ENCODE data around the gene IL37.

The IL37 gene, protein sequence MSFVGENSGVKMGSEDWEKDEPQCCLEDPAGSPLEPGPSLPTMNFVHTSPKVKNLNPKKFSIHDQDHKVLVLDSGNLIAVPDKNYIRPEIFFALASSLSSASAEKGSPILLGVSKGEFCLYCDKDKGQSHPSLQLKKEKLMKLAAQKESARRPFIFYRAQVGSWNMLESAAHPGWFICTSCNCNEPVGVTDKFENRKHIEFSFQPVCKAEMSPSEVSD

DNA sequence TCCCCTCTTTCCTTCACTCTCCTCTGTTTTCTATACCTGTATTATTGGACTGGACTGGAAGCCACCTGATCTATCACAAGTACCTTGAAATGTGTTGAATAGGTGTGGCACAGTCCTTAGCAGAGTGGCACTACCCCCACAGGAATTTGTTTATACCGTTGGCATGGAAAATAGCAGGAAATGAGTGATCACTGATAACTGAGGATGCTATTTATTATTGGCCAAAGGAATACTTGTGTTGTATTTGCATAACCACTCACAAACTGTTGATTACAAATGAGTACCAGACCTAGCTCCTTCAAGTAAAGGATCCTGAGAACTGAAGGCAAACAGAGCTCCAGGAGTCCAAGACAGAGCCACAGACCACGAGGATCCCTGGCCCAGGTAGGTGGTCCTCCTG lies at the start of gene IL37:
Gene IL37, plus strand, starts transcription at position 301 of the 400 bp plus-strand sequence. CDS start 1,848 bp downstream, outside the sequence.
- DNase-seq (ENCODE audit: low read depth in 3 of 3, low spot score in 1 of 3): no peak

DNA sequence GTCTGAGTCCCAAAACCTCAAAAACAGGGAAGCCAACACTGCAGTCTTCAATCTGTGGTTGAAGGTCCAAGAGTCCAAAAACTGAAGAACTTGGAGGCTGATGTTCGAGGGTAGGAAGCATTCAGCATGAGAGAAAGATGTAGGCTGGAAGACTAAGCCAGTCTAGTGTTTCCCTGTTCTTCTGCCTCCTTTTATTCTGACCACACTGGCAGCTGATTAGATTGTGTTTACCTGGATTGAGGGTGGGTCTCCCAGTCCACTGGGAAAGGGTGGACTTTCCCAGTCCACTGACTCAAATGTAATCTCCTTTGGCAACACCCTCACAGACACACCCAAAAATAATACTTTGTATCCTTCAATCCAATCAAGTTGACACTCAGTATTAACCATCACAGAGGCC lies 46.9 kb upstream of the IL37 start:
- no peak for DNase-seq (ENCODE audit: low read depth in 3 of 3, low spot score in 1 of 3)

DNA sequence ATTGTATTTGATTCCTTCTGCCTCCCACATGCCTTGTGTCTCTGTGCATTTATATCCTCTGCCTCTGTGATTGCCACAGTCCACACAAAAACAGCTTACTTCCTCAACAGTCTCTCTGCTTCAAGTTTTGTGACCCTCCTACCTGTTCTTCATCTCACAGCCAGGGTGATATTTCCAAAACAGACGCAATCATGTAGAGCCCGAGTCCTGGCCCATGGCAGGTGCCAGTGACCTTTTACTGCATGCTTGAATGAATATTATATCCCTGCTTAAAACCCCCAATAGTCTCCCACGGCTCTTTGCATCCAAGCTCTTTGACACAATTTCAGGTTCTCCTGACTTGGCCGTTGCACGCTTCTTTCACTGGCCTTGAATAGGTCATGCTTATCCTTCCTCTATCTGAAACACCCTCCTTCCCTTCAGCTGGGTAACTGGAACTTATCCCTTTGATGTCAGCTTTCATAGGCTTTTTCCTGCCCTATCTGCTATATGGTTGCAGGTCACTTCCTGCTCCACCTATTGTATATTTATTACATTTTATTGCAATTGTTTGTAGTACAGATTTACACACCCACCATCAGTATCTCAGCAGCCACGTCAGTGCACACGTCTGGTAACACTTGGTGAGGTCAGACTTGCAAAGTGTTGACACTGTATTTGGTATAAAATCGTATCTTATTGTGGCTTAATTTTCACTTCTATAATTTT lies 44.7 kb upstream of the IL37 start:
- DNase-seq (ENCODE audit: low read depth in 3 of 3, low spot score in 1 of 3): no peak

DNA sequence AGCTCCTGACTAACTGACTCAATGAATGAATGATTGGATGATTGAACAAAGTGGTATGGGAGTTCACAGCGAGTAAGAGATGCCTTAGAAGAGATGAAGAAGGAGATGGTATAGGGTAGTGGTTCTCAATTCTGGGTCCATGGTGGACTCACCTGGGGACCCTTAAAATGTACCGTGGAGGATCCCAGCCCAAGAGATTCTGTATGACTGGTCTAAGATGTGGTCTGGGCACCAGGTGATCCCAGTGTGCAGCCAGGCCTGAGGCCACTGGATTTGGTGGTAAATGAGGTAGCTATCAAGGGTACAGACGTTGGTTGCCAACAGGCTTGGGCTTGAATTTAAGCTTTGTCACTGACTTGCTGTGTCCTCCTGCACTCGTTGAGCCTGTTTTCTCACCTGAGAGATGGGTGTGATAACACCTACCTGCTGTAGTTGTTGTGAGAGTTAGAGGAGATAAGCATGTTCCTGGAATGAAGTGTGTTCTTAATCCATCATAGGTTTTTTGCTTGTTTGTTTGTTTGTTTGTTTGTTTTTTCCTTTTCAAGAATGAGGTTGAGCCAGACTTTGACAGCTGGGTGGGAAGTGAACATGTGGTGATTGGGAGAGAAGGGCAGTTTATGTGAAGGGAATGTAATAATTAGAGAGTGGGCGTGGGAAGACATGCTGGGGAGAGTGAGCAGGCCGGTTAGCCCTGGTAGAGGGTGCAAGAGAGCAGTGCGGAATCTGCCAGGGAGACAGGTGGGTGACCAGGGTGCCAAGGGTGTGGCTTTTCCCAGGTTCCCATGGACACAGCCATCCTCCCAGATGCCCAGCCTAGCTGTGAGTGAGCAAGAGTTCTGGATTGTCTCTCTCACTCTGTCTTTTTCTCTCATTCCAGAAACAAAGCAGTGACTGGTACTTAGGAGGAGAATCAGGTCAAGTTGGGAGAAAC lies 43.0 kb upstream of the IL37 start:
- no peak for DNase-seq (ENCODE audit: low read depth in 3 of 3, low spot score in 1 of 3)

DNA sequence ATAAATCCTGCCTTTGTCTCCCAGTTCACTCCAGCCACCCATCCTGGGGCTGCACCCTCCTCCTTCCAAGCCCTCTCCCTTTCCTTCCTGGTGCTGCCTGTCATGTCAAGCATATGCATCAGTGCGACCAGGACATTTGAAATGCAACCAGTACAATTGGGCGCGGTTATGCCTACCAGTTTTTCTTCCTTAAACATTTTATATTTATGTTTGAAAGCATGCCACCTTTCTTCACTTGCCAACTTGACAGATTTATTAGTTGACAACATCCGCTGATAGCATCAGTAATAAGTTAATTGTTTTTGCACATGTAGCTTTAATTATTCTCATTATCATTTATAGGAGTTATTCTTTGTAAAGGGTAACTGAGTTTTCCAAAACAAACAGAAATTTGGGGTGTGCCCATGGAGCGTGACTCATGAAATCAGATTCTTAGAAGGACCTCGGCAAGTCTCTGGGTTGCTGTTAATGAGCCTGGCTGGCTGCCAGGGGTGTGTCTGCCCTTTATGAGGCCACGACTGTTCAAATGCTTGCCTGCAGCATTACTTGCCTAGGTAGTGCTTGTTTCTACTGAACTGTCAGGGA lies 41.6 kb upstream of the IL37 start:
- no peak for DNase-seq (ENCODE audit: low read depth in 3 of 3, low spot score in 1 of 3)

DNA sequence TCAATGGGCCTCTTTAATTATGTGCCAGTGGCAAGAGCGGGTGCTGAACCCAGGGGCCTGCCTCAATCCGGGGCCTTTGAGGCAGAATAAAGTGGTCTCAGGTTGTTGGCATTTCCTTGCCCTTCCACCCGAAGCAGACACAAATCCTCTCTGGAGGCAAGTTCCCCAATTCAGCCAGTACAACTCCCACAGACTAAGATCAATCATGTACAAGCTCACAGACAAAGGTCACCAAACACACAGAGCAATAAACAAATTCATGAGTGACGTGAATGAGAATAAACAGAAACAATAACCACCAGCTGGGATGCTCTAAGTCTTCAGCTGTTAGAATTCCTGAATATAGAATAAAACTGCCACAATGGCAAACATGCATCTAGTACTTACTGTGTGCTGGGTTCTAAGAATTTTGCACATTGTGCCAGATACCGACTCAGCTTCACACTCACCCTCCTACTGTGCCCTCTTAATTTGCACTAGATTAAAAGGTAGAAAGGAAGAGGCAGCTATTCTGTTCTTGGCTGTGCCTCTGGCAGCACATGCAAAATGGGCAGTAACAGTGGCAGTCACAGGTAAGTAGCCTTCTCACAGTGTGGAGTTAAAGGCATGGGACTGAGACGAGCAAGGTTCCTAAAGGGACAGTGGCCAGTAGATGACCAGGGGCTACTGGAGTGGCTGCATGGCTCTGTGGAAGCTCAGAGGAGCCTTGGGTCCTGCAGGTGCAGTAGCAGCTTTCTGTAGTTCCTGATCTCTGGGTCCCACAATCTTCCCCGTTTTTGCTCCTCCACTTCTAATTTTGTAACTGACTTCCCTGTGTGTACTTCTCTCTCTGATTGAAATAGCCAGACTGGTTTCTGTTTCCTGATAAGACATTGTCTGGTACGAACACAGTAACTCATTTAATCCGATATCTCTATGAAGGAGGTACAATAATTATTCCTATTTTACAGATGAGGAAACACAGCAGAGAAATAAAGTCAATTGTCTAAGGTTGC lies 39.8 kb upstream of the IL37 start:
- no peak for DNase-seq (ENCODE audit: low read depth in 3 of 3, low spot score in 1 of 3)

DNA sequence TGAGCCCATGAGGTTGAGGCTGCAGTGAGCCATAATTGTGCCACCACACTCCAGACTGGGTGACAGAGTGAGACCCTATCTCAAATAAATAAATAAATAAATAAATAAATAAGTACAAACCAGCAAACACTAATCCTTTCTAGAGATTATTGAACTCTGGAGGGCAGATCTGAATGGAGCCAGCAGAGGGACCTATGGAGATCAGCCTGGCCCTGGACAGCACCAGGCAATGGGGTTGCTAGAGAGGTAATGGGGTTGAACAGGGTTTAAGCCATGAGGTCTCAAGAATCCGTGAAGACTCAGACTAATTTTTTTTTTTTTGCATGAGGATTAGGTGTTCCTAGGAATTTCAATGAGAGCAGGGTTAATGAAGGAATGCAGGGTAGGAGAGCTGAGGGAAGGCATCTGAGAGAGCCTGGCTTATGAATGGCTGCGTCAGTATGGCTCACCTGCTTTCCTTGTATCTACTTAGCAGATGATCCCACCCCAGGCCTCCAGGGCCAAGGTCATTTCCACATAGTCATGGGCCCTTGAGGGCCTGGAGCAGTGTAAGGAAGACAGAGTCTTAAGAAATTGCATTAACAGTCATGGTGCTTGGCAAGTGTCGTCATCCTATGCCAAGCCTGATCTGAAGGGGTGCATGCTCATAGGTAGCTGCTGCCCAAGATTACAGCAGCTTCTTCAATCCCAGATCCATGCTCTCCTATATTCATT lies 34.6 kb upstream of the IL37 start:
- no peak for DNase-seq (ENCODE audit: low read depth in 3 of 3, low spot score in 1 of 3)

DNA sequence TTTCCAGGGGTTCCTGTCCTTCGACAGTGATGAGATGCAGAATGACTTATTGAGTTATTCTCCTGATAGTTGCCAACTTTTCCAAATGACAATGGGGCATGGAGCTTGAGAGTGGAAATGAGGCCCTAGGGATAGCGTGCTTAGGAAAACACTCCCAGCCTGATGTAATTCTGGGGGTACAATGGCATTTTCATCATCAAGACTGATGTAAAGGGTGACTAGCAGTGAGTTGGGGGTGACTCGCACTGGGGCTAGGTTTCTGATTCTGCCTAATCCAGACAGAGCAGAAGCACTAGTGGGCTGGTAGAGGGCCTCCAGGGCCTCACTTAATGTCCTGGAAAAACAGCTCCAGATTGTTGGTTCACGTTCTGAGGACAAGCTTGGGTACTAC lies 34.0 kb upstream of the IL37 start:
- DNase-seq (ENCODE audit: low read depth in 3 of 3, low spot score in 1 of 3): no peak

DNA sequence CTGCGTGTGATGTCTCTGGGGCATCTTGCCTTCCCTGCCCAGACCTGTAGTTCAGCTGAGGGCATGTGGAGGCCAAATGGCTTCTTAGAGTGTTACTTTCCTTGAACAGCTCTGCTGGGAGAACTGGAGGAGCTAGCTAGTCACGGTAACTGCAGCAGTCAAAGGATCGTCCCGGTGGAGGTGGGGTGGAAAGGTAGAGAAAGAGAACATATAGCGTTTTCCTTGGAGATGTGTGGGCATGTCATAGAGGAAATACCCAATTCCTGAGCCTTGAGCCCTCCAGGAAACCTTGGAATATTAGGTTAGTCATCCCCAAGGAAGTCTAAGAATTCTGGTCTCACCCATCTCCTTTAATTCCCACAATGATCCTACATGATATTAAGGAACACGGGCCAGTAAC lies 33.5 kb upstream of the IL37 start:
- DNase-seq (ENCODE audit: low read depth in 3 of 3, low spot score in 1 of 3): no peak

DNA sequence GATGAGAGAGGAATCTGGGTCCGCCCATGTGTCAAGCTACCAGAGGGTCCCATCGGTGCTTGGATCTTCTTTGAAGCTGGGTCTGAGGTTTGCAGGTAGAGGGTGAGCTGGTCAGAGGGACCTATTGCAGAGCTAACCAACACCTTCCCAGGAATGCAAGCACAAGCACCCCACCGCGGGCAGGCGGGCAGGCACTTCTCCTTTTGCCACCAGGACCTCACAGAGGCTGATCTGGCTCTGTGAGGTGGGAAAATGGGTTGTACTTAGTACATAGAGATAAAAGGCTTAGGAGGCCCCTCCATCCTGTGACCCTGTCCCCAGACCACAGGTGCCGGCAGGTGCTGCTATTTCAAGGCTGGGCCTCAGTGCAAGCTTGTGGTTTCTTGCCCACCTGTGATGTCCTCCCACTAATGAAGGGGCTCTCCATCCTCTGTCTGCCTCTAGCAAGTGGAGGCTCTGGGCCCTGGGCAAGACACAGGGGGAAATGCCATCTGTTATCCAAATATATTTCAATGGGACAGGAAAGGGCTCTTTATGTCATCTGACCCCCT lies 31.4 kb upstream of the IL37 start:
- no peak for DNase-seq (ENCODE audit: low read depth in 3 of 3, low spot score in 1 of 3)

DNA sequence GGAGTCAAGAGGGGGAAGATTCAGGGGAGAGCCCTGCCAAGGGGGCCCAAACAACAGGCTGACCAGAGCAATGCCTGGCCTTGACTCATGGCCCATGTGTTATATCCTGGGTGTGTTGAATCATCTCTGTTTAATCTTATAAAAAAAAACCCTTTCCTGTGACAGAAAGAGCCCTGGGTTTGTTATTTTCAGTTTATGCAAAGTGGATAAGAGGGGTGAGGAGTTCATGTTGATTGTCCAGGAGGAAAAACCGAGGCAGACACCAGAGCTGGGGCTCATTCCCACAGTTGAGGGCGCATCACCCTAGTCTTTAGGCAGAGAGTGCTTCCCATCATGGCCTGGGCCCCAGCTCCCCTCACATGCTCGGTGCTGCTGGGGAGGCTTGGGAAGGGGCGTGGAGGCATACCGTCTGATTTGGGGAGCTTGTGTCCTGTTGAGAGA lies 30.9 kb upstream of the IL37 start:
- DNase-seq (ENCODE audit: low read depth in 3 of 3, low spot score in 1 of 3): no peak

DNA sequence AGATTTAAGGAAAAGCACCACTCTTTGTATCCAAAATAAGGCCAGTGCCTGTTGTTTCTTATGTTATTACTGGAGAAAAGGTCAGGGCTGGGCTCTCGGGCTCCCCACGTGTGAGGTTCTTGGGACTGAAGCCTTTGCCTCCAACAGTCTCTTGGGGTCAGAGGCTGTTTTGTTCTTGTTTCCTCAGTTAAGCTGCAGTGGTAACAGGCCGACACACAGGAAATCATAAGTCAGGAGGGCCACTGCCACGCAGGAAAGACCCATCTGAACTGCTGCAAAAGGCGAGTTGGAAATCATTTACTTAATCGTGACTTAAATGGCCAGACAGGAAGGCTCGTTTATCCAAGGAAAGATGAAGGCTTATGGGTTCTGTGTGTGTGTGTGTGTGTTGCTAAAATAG lies 30.3 kb upstream of the IL37 start:
- no peak for DNase-seq (ENCODE audit: low read depth in 3 of 3, low spot score in 1 of 3)

DNA sequence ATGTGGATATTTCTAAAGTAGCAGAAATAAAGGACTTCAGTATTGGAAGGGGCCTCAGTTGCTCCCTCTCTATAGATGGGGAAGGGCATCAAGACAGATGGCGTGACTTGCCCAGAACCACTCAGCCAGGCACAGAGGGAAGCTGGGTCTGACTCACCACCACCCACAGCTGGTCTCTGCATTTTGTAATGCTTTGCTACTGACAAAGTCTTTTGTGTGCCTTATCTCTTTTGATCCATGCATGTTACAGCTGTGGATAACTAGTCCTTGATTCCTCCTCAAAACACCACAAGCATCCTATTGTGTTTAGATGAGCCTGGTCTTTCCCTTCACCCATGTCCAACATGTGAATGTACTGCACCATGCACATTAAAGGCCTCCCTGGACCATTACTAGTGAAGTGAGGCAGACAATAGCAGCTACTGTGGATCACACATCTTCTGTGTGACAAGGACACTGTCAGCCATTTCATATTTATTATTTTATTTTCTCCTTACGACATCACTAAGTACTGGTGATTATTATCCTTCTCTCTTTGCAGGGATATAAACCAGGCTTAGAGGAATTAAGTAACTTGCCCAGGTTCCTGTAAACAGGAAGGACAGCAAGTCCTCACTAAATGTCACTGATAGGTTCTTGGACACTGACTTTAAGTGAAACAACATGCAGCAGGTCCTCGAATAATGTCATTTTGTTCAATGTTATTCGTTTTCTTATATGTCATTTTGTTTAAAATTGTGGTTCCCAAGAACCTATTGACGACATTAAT lies 29.6 kb upstream of the IL37 start:
- DNase-seq (ENCODE audit: low read depth in 3 of 3, low spot score in 1 of 3): no peak

DNA sequence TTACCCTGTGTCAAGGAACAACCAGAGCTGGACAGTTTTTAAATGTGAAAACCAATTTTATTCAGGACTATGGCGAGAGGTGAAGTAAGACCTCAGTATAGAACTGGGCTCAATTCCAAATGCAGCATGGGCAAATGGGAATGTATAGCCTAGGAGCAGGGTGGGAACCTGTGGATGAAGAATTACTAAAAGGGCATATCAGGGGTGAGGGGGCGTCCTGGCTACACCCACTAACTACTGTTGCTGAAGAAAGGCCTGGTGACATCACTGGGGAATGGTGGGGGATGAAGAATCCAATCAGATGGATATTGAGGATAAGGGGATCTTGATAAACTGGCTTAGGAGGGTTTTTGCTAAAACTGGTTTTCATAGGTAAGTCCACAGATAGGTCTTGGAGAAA lies 27.3 kb upstream of the IL37 start:
- DNase-seq (ENCODE audit: low read depth in 3 of 3, low spot score in 1 of 3): no peak

DNA sequence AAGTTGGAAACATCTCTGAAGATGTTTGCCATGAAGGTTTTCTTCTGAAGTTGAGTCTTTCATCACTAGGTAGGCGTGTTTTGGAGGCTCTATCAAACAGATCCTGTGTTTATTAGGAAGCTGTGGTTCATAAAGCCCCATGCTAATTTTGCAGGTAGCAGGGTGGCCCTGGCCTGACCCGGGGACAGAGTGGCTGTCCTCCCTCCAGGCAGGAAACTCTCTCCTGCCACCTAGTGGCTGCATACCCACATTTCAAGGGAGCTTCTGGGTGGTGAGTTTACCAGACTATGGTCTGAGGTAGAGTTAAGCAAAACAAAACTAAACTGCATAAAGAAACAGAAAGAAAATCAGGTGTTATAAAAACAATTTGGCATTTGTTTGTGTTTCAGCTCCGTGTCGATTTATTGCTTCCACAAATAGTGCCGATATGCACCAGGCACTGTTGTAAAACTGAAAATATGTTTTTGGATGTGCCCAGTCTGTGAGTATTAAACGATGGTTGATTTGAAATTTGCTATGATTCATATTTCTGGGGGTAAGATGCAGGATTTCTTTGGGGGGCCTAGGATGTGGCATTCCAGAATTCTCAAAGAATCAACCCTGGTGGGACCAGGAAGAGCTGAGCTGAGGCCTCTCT lies 26.0 kb upstream of the IL37 start:
- DNase-seq (ENCODE audit: low read depth in 3 of 3, low spot score in 1 of 3): peak; percentile 16 to 57 (median 44)

DNA sequence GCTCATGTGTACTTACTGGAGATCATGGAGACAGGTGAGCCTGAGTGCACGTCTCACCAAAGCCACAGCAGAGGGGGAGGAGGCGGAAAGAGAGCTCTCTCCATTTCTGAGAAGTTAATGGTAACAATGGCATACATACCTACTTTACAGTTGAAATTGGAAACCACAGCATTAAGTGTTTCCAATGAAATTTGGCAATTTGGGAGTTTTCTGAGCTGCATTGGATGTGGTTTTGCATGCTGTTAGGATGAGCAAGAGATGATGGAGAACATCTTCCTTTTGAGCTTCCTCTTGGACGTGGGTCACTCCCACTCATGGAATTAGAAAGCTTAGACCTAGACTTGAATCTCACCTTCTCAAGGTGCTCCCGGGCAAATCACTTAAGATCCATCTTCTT lies 25.5 kb upstream of the IL37 start:
- DNase-seq (ENCODE audit: low read depth in 3 of 3, low spot score in 1 of 3): no peak

DNA sequence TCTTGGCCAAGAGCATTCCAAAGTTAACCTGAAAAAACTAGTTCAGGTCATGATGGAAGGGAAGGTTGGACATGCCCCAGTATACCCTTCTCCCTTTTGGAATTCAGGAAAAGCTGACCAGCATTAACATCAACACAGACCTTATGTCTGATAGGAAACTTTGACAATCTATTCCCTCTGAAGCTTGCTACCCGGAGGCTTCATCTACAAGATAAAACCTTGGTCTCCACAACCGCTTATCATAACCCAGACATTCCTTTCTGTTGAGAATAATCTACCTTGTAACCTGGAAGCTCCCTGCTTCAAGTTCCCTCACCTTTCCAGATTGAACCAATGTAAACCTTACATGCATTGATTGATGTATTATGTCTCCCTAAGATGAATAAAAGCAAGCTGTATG lies 24.7 kb upstream of the IL37 start:
- no peak for DNase-seq (ENCODE audit: low read depth in 3 of 3, low spot score in 1 of 3)

All from stimulated activated CD4-positive, alpha-beta T cell treated with anti-CD3 and anti-CD28 coated beads, TNF-alpha, amount 100 ng/mL, for 1 hour (primary cell).